HG03521 (cell line): ENCODE data around the gene CSRNP2.
"Not testable (repeated sequence)": the region's sequence is repeated elsewhere in the genome, so short reads cannot be mapped to it uniquely, and the experiment has no call there.

Source experiments
- ATAC-seq: cut with Tn5 transposase; IDR thresholded peaks from one replicate; pipeline ENCODE4 v1.9.1; 2021; ENCODE audit warnings: mild to moderate bottlenecking, moderate library complexity; ENCODE audit not compliant: unreplicated experiment

CSRNP2 gene

GRCh38 chr12:51078866-51079265 is 4.5 kb downstream of the CSRNP2 start:
- not testable (repeated sequence) for ATAC-seq

GRCh38 chr12:51078346-51078745 is 5.0 kb downstream of the CSRNP2 start:
- not testable (repeated sequence) for ATAC-seq

GRCh38 chr12:51077930-51078329 is 5.5 kb downstream of the CSRNP2 start:
- no peak for ATAC-seq

GRCh38 chr12:51076236-51076930 is 7.0 kb downstream of the CSRNP2 start:
- no peak for ATAC-seq

GRCh38 chr12:51075390-51075789 is 8.0 kb downstream of the CSRNP2 start:
- ATAC-seq = no peak

- no peak for ATAC-seq
Observed at GRCh38 chr12:51071663-51072062, 11.7 kb downstream of the CSRNP2 start.

GRCh38 chr12:51070004-51070403 is 13.4 kb downstream of the CSRNP2 start:
- ATAC-seq = no peak

GRCh38 chr12:51067771-51068170 is 15.6 kb downstream of the CSRNP2 start:
- ATAC-seq = no peak

- no peak for ATAC-seq
Observed at GRCh38 chr12:51067229-51067628, 16.2 kb downstream of the CSRNP2 start.

GRCh38 chr12:51065530-51065929 is 17.9 kb downstream of the CSRNP2 start:
- ATAC-seq = no peak

GRCh38 chr12:51062631-51063397 is 20.6 kb downstream of the CSRNP2 start:
- no peak for ATAC-seq

GRCh38 chr12:51059086-51059485 is 24.3 kb downstream of the CSRNP2 start:
- no peak for ATAC-seq

- ATAC-seq = no peak
Observed at GRCh38 chr12:51056242-51056641, 27.2 kb downstream of the CSRNP2 start.

GRCh38 chr12:51055060-51055459 is 28.3 kb downstream of the CSRNP2 start:
- ATAC-seq = no peak

- ATAC-seq = no peak
Observed at GRCh38 chr12:51051787-51052186, 31.6 kb downstream of the CSRNP2 start.

- no peak for ATAC-seq
Observed at GRCh38 chr12:51049525-51049924, 33.9 kb downstream of the CSRNP2 start.

- no peak for ATAC-seq
Observed at GRCh38 chr12:51048661-51049251, 34.6 kb downstream of the CSRNP2 start.

GRCh38 chr12:51047655-51048540 is 35.5 kb downstream of the CSRNP2 start, which contains the start of gene LETMD1:
Gene LETMD1 (plus strand): TSS chr12:51048327. CDS start chr12:51048357, 30 bp downstream.
- peak; percentile 95 for ATAC-seq

- no peak for ATAC-seq
Observed at GRCh38 chr12:51036279-51036678, 47.1 kb downstream of the CSRNP2 start.

GRCh38 chr12:51033457-51034089 is 49.8 kb downstream of the CSRNP2 start:
- ATAC-seq = no peak
